Natural killer cell (primary cell): Measurements from ENCODE around the gene PCYOX1L. TPM values are rescaled to one million over a fixed set of nuclear protein-coding genes. Genes with fewer than 3 reads are reported as not detected.

Source experiments
- ATAC-seq, 3 donors: fragments of 150-1000 bp in 2 of 3; fragments of 200-7000 bp in 1 of 3; cut with Tn5 transposase; 1 replicate in 1 of 3; 2 replicates in 2 of 3; pipeline ENCODE4 v1.10.0; 2021; ENCODE audit warnings: mild to moderate bottlenecking in 2 of 3, moderate library complexity in 2 of 3
- DNase-seq, 2 donors: peaks; one replicate each; pipeline versions ENCODE4 v3.0.0 to v3.0.0-alpha.2; 2013 to 2021; ENCODE audit warnings: mixed read lengths in 1 of 2
- H3K27ac ChIP-seq: one replicate; pipeline ENCODE4 v1.5.1; 2013; ENCODE audit warnings: mild to moderate bottlenecking, low read length
- H3K27me3 ChIP-seq: one replicate; pipeline ENCODE4 v1.6.1; 2013; ENCODE audit warnings: low read length; ENCODE audit not compliant: control insufficient read depth, insufficient read depth
- H3K36me3 ChIP-seq: one replicate; pipeline ENCODE4 v1.6.1; 2013; ENCODE audit warnings: low read length; ENCODE audit not compliant: control insufficient read depth, insufficient read depth
- H3K4me1 ChIP-seq: one replicate; pipeline ENCODE4 v1.6.1; 2013; ENCODE audit warnings: low read length; ENCODE audit not compliant: control insufficient read depth, insufficient read depth
- H3K4me3 ChIP-seq: one replicate; pipeline ENCODE4 v1.5.1; 2013; ENCODE audit warnings: low read length
- H3K9me3 ChIP-seq: one replicate; pipeline ENCODE4 v1.6.1; 2013; ENCODE audit warnings: low read length; ENCODE audit not compliant: control insufficient read depth, insufficient read depth
- H3K27ac Mint-ChIP-seq, 2 donors: one replicate each; pipeline ENCODE4 v1.8.0; 2022; ENCODE audit warnings: mild to moderate bottlenecking in 2 of 2, mixed read lengths in 2 of 2, moderate library complexity in 1 of 2
- H3K27me3 Mint-ChIP-seq, 2 donors: one replicate each; pipeline ENCODE4 v1.8.0; 2022; ENCODE audit warnings: low read depth in 2 of 2, mixed read lengths in 2 of 2
- H3K36me3 Mint-ChIP-seq: one replicate; pipeline ENCODE4 v1.8.0; 2022; ENCODE audit warnings: mixed read lengths
- H3K4me1 Mint-ChIP-seq, 2 donors: one replicate each; pipeline ENCODE4 v1.8.0; 2022; ENCODE audit warnings: mixed read lengths in 2 of 2
- H3K4me3 Mint-ChIP-seq: one replicate; pipeline ENCODE4 v1.8.0; 2022; ENCODE audit warnings: mild to moderate bottlenecking, moderate library complexity, mixed read lengths
- H3K9me3 Mint-ChIP-seq, 2 donors: one replicate each; pipeline ENCODE4 v1.8.0; 2022; ENCODE audit warnings: mixed read lengths in 2 of 2
- CTCF ChIP-seq: fragments of 200-600 bp; IDR thresholded peaks from one replicate; pipeline ENCODE4 v1.8.0; 2022; ENCODE audit warnings: antibody characterized with exemption
- WGBS: methylation state at CpG from one replicate; pipeline ENCODE4 v1.1.7; 2013; ENCODE audit warnings: missing lambda C conversion rate; ENCODE audit not compliant: insufficient coverage; 5-methylcytosine and 5-hydroxymethylcytosine counted together
- intact Hi-C: fragments of 100-400 bp; cut with micrococcal nuclease; formaldehyde crosslinking; loops from one replicate; pipeline ENCODE4 v1.14.2; 2022
- total RNA-seq, 4 donors: library from RNA; stranded (reverse); fragments of 120-200 nt in 1 of 4; gene quantifications; one replicate each; pipeline versions ENCODE4 v1.2.3 to v1.2.4, GENCODE V29; 2013 to 2022

Gene PCYOX1L
- total RNA-seq, 3 donors from 2014 or later (not counting 1 experiment from before 2014, with no cell fraction given), result 16.6 to 18.1 (median 16.8) TPM

- Histone ChIP-seq H3K27ac (no peak overlapping the region), H3K4me1 (no peaks in the 10 kb centered on the region), H3K27me3 (no peaks in the 10 kb centered on the region), H3K36me3 (no peaks in the 10 kb centered on the region), H3K4me3 (no peak overlapping the region), H3K9me3 (no peaks in the 10 kb centered on the region)
- intact Hi-C loops, result loop anchor here (2.0 kb wide), 1 partner anchor 119 kb away; no protein-coding TSS in a partner anchor
- Mint-ChIP-seq H3K4me1 (no peaks in the 10 kb centered on the region), H3K27ac (no peak overlapping the region), H3K9me3 (no peaks in the 10 kb centered on the region), H3K36me3 (no peaks in the 10 kb centered on the region), H3K27me3 (peaks cover 0 to 2% of the 10 kb centered on the region in 2 donors), H3K4me3 (no peak overlapping the region)
- no peak for DNase-seq
- ATAC-seq, result no peak
- no peak for TF ChIP-seq CTCF
- WGBS, result 95% methylated on average over 6 of the region's 6 CpGs
Measured at GRCh38 chr5:149315753-149316152, 42.1 kb upstream of the PCYOX1L start.

- H3K27ac Mint-ChIP-seq, result no peak overlapping the region
- Histone ChIP-seq H3K4me3 (no peak overlapping the region), H3K36me3 (no peaks in the 10 kb centered on the region), H3K27me3 (no peaks in the 10 kb centered on the region), H3K9me3 (no peaks in the 10 kb centered on the region), H3K27ac (no peak overlapping the region), H3K4me1 (no peaks in the 10 kb centered on the region)
- DNase-seq, result peak in 1 of 2 donors; percentile 79
- intact Hi-C loops, result loop anchor here (1.0 to 2.0 kb wide), 3 partner anchors 54 to 247 kb away; no protein-coding TSS in a partner anchor
- no peak overlapping the region for H3K4me3 Mint-ChIP-seq
- 87% methylated on average over 14 of the region's 14 CpGs for WGBS
- H3K27me3 Mint-ChIP-seq, result peaks cover 0 to 2% of the 10 kb centered on the region in 2 donors
- TF ChIP-seq CTCF, result peak; percentile 65
- H3K9me3 Mint-ChIP-seq, result no peaks in the 10 kb centered on the region
- H3K36me3 Mint-ChIP-seq, result no peaks in the 10 kb centered on the region
- no peaks in the 10 kb centered on the region for H3K4me1 Mint-ChIP-seq
- ATAC-seq, result peak in 2 of 3 donors; percentile 55 to 67
Measured at GRCh38 chr5:149317281-149318048, 40.4 kb upstream of the PCYOX1L start.

- Histone ChIP-seq H3K27ac (no peak overlapping the region), H3K4me3 (no peak overlapping the region), H3K36me3 (no peaks in the 10 kb centered on the region), H3K27me3 (no peaks in the 10 kb centered on the region), H3K4me1 (no peaks in the 10 kb centered on the region), H3K9me3 (no peaks in the 10 kb centered on the region)
- TF ChIP-seq CTCF, result no peak
- intact Hi-C loops, result no loop called here
- 98% methylated on average over 3 of the region's 3 CpGs for WGBS
- Mint-ChIP-seq H3K36me3 (no peaks in the 10 kb centered on the region), H3K4me3 (no peak overlapping the region), H3K4me1 (no peaks in the 10 kb centered on the region), H3K27ac (no peak overlapping the region), H3K9me3 (no peaks in the 10 kb centered on the region), H3K27me3 (no peaks in the 10 kb centered on the region)
- no peak for DNase-seq
- ATAC-seq, result no peak
Measured at GRCh38 chr5:149319174-149319573, 38.7 kb upstream of the PCYOX1L start.
